ENCODE measurements around the gene MMP24.
"Not testable (repeated sequence)": the region's sequence is repeated elsewhere in the genome, so short reads cannot be mapped to it uniquely, and the experiment has no call there.

The MMP24 gene

GRCh38 chr20:35216541-35216940, 9.9 kb upstream of the MMP24 start:
- peak; percentile 44 for DNase-seq (ENCODE audit: low read depth)

DNA sequence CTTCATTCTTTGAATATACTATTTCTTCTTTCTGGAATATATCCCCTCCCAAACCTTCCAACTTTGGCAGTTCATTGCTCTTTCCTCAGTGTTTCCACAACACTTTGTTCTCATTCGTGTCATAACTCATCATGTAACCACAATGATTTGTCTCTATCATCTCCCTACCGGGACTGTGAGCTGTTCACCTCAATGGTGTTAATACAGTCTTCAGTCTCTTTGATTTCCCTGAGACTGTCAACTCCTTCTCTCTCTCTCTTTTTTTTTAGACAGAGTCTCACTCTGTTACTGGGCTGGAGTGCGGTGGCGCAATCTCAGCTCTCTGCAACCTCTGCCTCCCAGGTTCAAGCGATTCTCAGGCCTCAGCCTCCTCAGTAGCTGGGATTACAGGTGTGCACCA, 2.5 kb upstream of the MMP24 start:
- DNase-seq (ENCODE audit: low read depth): no peak

DNA sequence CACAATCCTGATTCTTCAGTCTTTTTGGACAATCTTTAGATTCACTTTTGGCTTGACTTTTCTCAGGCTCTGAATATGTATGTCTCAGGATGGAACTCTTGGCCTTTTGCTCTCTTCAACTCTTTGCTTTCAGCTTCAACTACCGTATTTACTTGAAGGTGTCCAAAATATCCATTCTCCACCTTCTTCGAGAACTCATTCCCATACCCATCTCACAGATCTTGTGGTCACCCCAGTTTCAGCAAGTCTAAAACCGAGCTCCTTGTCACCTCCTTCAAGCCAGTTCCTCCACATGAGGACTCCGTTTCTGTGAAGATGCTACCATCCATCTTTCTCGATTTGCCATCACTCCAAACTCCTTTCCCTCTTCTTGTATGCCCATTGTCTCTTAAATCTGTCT, 2.0 kb upstream of the MMP24 start:
- DNase-seq (ENCODE audit: low read depth): no peak

GRCh38 chr20:35225319-35226125, 968 bp upstream of the MMP24 start:
- DNase-seq (ENCODE audit: low read depth): no peak

- DNase-seq (ENCODE audit: low read depth): peak; percentile 48
Observed at GRCh38 chr20:35226884-35227681, 593 bp downstream of the MMP24 start.

- DNase-seq (ENCODE audit: low read depth): peak; percentile 75
Observed at GRCh38 chr20:35232575-35232974, 6.1 kb downstream of the MMP24 start.

DNA sequence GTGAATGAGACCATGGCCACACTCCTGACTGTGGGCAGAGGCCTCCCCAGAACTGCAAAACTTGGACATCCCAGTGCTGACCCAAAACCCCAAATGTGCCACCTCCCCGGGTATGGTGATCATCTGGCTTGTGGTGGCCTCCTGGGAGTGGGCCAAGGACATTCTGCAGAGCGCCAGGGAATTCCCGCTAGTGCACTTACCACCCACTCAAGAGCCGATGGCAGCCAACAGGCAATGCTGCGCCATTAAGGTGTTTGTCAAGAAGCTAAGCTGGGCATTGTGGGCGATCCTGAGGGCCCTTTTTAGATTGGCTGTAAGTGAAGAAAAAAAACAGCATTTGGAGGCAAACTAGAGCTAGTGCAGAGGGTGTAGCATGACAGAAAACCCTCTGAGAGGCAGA, 9.4 kb downstream of the MMP24 start:
- DNase-seq (ENCODE audit: low read depth): no peak

GRCh38 chr20:35237486-35237885, 11.0 kb downstream of the MMP24 start:
- no peak for DNase-seq (ENCODE audit: low read depth)

- DNase-seq (ENCODE audit: low read depth): no peak
Observed at GRCh38 chr20:35238170-35238569, 11.7 kb downstream of the MMP24 start.

DNA sequence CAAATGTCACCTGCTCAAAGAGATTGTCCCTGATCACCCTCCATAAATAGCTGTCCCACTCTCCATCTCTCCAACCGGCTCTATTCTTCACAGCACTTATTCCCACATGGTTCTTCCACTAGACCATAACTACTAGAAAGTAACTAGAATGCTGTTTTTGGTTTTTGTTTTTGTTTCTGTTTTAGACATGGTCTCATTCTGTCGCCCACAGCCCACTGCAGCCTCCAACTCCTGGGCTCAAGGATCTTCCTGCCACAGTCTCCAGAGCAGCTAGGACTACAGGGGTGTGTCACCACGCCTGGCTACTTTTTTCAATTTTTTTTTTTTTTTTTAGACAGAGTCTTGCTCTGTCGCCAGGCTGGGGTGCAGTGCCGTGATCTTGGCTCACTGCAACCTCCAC, 12.2 kb downstream of the MMP24 start:
- no peak for DNase-seq (ENCODE audit: low read depth)

GRCh38 chr20:35240083-35240810, 13.8 kb downstream of the MMP24 start:
- DNase-seq (ENCODE audit: low read depth): no peak

- DNase-seq (ENCODE audit: low read depth): no peak
Observed at GRCh38 chr20:35240811-35241293, 14.4 kb downstream of the MMP24 start.

- no peak for DNase-seq (ENCODE audit: low read depth)
Observed at GRCh38 chr20:35243317-35243716, 16.8 kb downstream of the MMP24 start.

DNA sequence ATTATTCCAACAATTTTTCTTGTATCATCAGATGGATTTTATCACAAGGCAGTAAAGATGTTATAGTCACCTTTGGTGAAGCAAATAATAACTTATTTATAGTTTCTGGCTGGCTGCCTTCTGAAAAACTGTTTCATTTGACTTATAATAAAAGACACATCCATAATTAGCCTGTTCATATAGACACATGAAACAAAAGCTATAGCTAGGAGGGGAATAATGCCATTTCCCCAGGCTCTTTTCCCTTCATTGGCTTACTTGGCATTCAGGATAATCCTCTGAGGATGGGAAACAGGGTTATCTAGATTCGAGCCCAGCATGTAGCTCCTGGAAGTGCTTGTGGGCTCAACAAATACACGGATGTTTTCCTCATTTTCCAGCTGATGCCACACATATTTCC, 17.5 kb downstream of the MMP24 start:
- DNase-seq (ENCODE audit: low read depth): no peak

DNA sequence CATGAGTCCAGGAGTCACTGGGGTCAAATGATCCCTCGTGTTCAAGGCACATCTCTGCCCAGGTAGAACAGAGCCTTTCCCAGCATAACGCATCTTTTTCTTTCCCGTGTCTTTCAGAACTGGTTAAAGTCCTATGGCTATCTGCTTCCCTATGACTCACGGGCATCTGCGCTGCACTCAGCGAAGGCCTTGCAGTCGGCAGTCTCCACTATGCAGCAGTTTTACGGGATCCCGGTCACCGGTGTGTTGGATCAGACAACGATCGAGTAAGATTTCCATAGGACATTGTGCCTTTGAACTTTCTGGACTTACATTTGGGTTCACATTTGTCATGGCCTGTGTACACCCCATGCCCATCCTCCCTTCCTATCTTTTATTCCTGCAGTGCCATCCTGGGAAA, 20.2 kb downstream of the MMP24 start:
- DNase-seq (ENCODE audit: low read depth): no peak

GRCh38 chr20:35248641-35249475, 22.4 kb downstream of the MMP24 start:
- DNase-seq (ENCODE audit: low read depth): no peak

- DNase-seq (ENCODE audit: low read depth): no peak
Observed at GRCh38 chr20:35251613-35251940, 25.1 kb downstream of the MMP24 start.

DNA sequence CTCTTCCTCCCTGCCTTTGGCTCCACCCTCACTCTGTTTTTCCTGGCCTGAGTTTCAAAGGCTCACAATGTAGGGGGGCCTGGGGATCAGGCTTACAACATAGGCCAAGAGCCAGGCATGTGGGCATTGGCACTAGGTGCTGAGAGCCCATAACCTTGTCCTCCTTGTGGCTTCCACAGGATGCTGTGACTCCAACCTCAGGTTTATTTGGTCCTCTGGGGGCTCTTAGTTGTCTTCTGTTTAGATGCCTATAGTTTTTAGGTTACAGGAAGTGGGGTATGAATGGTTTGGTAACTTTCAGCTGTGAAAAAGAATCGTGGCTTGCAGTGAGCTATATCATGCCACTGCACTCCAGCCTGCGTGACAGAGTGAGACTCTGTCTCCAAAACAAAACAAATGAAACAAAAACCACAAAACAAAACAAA, 25.6 kb downstream of the MMP24 start:
- DNase-seq (ENCODE audit: low read depth): no peak

- not testable (repeated sequence) for DNase-seq (ENCODE audit: low read depth)
Observed at GRCh38 chr20:35252598-35252997, 26.1 kb downstream of the MMP24 start.

GRCh38 chr20:35253010-35253409, 26.5 kb downstream of the MMP24 start:
- no peak for DNase-seq (ENCODE audit: low read depth)

DNA sequence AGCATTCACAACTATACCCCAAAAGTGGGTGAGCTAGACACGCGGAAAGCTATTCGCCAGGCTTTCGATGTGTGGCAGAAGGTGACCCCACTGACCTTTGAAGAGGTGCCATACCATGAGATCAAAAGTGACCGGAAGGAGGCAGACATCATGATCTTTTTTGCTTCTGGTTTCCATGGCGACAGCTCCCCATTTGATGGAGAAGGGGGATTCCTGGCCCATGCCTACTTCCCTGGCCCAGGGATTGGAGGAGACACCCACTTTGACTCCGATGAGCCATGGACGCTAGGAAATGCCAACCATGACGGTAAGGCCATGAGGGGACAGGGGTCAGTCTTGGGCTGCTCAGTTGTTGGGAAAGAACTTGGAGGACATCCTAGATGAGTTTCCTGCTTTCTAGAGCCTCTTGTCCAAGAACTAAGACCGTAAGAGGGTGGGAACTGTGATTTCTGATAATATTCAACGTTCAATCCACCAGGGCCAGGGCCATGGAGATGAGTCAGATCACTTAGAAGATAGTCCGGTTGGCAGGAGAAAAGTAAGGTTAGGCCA, 28.0 kb downstream of the MMP24 start:
- DNase-seq (ENCODE audit: low read depth): no peak

Data from amniotic epithelial cell (primary cell).